HL-60 (cell line): ENCODE results near the gene RP2.

Experiments used
- DNase-seq, 2 experiments: peaks; one replicate each; pipeline ENCODE4 v3.0.0-alpha.2; 2010 to 2020; ENCODE audit warnings: low read depth in 1 of 2, low spot score in 1 of 2
- H3K27ac ChIP-seq: fragments of 250-450 bp; sonication (Bioruptor Pico); replicated peaks from 2 replicates; pipeline ENCODE4 v1.5.1; 2020; ENCODE audit warnings: mild to moderate bottlenecking, moderate library complexity
- H3K27me3 ChIP-seq: fragments of 250-450 bp; sonication (Bioruptor Pico); 2 replicates; pipeline ENCODE4 v1.5.1; 2021; ENCODE audit warnings: mild to moderate bottlenecking, moderate library complexity; ENCODE audit not compliant: insufficient read depth, poor library complexity, severe bottlenecking
- H3K4me3 ChIP-seq: replicated peaks from 2 replicates; pipeline ENCODE4 v1.5.1; 2011; ENCODE audit warnings: mild to moderate bottlenecking, control low read depth, low read length; ENCODE audit not compliant: insufficient read depth
- GABPA ChIP-seq: IDR thresholded peaks from 2 replicates; pipeline ENCODE4 v1.6.1; 2012; ENCODE audit warnings: low read depth
- POLR2AphosphoS5 ChIP-seq: IDR thresholded peaks from 2 replicates; pipeline ENCODE4 v1.6.1; 2012; ENCODE audit warnings: low read depth
- SPI1 ChIP-seq: IDR thresholded peaks from 2 replicates; pipeline ENCODE4 v1.6.1; 2012; ENCODE audit warnings: low read depth, mild to moderate bottlenecking, borderline replicate concordance
- TF ChIP-seq, protein P1 (sequence below): IDR thresholded peaks from one replicate; pipeline ENCODE4 v1.5.1; 2011; ENCODE audit warnings: low read length, control low read depth, inconsistent platforms; ENCODE audit not compliant: insufficient read depth
- TF ChIP-seq, protein P2 (sequence below): IDR thresholded peaks from 2 replicates; pipeline ENCODE4 v1.6.1; 2012; ENCODE audit warnings: low read depth; ENCODE audit not compliant: insufficient replicate concordance

RP2 gene

DNA sequence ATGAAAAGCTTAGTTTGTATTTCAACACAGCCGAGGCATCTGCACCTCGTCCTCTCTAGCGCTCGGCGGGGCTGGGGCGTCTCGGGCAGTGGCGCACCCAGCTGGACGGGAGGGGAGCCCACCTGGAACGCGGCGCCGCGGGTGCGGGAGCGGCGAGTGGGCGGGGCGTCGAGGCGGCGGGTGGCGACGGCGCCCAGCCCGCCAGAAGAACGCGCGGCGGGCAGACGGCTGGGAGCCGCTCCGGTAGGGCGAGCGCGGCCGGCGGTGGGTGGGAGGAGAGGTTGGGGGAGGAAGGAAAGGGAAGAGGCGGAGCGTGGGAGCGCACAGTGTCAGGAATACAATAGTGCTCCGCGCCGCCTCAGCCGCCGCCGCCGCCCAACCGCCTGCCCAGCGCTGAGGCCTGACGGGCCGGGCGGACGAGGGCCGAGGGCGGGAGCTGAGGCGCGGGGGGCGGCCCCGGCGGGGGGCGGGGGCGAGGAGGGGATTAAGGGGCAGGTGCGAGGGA, 75.3 kb downstream of the RP2 start, which contains the start of gene JADE3:
TSS of gene JADE3 (plus strand) at position 324 of the 505 bp plus-strand sequence. CDS start 72,474 bp downstream, outside the sequence.
- Histone ChIP-seq H3K27ac (peak within 1 kb of the TSS; percentile 37), H3K4me3 (peak within 1 kb of the TSS; percentile 66), H3K27me3 (no peaks in the 10 kb centered on the region)
- TF ChIP-seq, protein P1, sequence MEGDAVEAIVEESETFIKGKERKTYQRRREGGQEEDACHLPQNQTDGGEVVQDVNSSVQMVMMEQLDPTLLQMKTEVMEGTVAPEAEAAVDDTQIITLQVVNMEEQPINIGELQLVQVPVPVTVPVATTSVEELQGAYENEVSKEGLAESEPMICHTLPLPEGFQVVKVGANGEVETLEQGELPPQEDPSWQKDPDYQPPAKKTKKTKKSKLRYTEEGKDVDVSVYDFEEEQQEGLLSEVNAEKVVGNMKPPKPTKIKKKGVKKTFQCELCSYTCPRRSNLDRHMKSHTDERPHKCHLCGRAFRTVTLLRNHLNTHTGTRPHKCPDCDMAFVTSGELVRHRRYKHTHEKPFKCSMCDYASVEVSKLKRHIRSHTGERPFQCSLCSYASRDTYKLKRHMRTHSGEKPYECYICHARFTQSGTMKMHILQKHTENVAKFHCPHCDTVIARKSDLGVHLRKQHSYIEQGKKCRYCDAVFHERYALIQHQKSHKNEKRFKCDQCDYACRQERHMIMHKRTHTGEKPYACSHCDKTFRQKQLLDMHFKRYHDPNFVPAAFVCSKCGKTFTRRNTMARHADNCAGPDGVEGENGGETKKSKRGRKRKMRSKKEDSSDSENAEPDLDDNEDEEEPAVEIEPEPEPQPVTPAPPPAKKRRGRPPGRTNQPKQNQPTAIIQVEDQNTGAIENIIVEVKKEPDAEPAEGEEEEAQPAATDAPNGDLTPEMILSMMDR = no peak
- TF ChIP-seq, protein P2, sequence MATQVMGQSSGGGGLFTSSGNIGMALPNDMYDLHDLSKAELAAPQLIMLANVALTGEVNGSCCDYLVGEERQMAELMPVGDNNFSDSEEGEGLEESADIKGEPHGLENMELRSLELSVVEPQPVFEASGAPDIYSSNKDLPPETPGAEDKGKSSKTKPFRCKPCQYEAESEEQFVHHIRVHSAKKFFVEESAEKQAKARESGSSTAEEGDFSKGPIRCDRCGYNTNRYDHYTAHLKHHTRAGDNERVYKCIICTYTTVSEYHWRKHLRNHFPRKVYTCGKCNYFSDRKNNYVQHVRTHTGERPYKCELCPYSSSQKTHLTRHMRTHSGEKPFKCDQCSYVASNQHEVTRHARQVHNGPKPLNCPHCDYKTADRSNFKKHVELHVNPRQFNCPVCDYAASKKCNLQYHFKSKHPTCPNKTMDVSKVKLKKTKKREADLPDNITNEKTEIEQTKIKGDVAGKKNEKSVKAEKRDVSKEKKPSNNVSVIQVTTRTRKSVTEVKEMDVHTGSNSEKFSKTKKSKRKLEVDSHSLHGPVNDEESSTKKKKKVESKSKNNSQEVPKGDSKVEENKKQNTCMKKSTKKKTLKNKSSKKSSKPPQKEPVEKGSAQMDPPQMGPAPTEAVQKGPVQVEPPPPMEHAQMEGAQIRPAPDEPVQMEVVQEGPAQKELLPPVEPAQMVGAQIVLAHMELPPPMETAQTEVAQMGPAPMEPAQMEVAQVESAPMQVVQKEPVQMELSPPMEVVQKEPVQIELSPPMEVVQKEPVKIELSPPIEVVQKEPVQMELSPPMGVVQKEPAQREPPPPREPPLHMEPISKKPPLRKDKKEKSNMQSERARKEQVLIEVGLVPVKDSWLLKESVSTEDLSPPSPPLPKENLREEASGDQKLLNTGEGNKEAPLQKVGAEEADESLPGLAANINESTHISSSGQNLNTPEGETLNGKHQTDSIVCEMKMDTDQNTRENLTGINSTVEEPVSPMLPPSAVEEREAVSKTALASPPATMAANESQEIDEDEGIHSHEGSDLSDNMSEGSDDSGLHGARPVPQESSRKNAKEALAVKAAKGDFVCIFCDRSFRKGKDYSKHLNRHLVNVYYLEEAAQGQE = no peak
- no peak for TF ChIP-seq POLR2AphosphoS5
- TF ChIP-seq GABPA = no peak
- no peak for TF ChIP-seq SPI1
- DNase-seq = peak; percentile 34 to 73

DNA sequence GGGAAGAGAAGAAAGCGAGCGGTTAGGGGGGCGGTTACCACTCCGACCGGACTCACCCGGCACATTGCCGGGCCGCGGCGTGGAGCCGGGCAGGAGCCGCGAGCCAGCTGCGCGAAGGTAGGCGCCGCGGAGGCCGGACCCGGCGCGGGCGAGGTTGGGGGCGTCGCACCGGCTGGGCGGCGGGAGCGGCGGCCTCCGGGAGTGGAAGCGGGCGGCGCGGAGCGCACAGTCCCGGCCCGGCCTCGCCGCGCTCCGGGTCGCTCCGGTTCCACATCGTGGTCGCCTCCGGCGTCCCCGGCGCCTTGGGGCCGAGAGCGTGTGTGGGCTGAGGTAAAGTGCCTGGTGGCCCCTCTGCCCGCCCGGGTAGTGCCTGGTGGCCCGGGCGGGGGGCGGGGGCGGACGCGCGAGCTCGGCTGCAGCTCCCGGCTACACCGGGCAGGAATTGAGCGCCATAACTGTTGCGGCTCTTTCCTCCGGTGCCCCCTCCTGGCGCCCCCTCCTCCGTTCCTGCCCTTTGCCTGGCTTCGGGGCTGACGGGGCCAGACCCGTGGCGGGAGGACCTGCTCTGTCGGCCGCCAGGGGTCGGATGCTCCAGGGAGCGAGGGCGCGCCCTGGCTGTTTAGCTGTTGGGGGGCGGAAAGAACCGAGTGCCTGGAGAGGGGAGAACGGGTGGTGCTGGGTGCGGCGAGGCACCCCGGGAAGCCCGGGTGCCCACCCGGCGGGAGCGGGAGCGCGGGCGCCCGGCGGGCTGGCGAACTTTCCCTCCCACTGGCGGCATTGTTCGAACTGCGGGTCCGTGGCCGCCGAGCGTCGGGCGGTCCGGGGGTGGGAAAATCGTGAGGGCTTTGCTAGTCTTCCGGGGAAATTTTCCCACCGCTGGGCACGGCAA, 76.0 kb downstream of the RP2 start:
- H3K4me3 ChIP-seq = peak overlapping the region; percentile 66
- peak overlapping the region; percentile 37 for H3K27ac ChIP-seq
- DNase-seq = peak in 1 of 2 experiments; percentile 38

DNA sequence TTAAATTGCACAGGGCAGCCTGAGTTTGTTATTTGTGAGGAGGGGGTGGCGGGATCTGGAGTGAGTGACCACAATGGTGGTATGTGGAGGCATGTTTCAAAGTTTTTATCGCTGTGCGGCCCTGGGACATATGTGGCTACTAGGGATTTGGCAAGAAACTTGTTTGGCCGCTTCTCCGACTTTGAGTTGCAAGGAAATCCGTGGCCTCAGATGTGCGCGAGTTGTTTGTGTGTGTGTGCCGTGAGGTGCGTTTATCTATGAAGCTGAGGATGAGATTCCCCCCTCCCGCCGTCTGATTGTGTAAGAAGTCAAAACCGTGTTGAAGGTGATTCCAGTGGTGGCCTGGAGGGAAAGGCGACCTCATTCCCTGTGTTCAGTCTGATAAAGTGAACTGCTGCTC, 76.8 kb downstream of the RP2 start:
- H3K27ac ChIP-seq = no peak overlapping the region
- peak in 1 of 2 experiments; percentile 16 for DNase-seq
- TF ChIP-seq, protein P2 = no peak
- TF ChIP-seq, protein P1 = no peak
- TF ChIP-seq SPI1 (no peak), POLR2AphosphoS5 (no peak), GABPA (no peak)
- H3K4me3 ChIP-seq = peak overlapping the region; percentile 66
- H3K27me3 ChIP-seq = no peaks in the 10 kb centered on the region

More for the DNA sequence above, 76.0 kb downstream of the RP2 start:
- no peak for TF ChIP-seq POLR2AphosphoS5
- no peak for TF ChIP-seq GABPA
- no peak for TF ChIP-seq SPI1
- TF ChIP-seq, protein P2 = no peak
- TF ChIP-seq, protein P1 = no peak
- H3K27me3 ChIP-seq = no peaks in the 10 kb centered on the region
